HG03196 (cell line): ENCODE results near the gene MIPEP.

Source experiments
- ATAC-seq: cut with Tn5 transposase; IDR thresholded peaks from one replicate; pipeline ENCODE4 v1.9.1; 2021; ENCODE audit not compliant: unreplicated experiment

MIPEP gene

DNA sequence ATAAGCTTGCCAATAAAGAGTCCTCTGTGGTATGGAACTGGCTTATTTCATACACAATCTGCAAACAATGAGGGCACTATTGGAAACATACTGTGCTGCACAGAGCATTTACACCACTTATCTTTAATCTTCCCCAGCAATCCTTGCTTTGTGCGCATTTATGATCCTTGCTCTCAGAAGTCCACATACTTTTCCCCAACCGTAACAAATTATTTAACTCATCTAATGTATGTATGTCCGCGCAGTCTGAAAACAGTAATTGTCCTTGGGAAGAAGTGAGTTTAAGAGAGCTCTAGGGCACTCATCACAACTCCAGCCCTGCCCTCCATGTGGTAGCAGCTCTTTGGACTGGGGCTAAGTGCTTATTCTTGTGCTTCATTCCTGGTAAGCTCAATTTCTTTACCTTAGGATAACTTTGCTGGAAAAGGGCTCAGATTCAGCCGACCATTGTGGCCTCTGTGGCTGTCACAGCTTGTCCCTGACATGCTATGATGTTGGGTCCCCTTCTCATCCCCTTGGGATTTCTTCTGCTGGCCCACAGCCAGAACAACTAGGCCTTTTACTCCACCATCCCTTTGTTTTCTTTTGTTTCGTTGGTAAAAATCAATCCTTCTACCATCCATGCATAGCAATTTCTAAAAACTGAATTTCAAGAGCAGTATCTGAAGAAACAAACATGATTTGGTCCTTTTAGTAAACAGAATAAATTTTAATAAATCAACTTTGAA, 166.3 kb downstream of the MIPEP start:
- no peak for ATAC-seq

DNA sequence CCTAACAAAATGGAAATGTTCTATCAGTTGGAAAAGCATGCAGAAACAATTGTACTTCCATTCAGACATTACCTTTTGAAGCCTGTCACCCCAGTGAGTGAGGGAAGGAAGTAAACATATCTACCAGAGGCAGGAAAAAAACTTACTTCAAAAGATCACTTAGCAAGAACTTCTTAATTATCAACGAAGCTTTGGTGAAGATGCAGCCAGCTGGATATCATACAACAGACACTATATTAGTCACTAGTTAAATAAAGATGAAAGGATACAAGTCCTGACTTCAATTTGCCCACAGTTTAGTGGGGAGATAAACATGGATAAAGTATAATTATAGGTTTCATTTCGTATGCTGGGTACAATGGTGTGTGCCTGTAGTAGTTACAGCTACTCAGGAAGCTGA, 170.2 kb downstream of the MIPEP start:
- ATAC-seq = no peak

GRCh38 chr13:23716401-23716800, 172.8 kb downstream of the MIPEP start:
- ATAC-seq = no peak

DNA sequence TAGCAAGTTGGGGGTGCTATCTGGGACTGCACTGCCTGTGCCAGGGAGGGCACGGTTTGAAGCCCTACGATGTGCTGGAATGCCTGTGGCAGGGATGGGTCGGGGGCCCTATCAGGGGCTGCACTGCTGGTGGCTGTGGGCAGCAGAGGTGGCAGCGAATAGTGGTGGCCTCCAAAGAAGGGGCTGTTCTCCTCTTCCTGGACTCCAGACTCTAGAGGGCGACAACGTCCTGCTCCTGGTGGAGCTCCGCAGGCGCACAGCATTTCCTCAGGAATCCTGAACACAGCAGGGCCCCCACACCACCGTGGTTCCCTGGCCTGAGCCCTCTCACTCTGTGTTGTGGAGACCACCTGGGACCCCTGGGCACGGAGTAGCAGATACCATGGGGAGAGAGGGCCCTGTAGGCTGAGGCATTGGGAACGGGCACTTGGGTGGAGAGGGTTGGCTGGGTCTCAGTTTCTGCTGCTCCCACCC, 173.4 kb downstream of the MIPEP start:
- no peak for ATAC-seq

DNA sequence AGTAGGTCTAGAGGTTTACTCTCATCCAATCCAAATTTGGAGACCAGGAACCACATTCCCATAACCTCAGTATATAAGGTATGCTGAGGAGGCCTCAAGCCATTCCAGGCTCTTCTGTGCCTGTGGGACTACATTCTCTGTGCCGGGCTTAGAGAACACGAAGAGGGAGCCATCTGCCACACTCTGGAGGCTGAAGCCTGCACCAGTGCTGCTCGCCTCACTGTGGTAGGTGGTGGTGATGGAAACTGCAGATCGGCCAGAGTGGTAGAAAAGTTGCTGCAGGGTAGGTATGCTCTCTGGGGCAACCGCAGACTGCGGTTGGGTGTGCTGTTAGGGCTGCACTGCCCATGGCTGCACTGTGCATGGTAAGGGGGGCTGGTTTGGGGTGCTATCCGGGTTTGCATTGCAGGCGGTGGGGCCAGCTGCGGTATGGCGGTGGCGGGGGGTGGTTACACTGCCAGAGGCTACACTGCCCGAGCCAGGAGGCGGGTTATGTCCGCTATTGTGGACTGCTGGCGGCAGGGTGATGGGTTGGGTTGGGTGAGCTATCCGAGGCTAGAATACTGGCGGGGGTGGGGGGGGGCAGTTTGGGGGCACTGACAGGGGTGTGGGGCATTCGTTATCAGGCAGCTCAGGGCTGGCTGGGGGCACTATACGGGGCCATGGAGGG, 174.0 kb downstream of the MIPEP start:
- ATAC-seq = no peak

DNA sequence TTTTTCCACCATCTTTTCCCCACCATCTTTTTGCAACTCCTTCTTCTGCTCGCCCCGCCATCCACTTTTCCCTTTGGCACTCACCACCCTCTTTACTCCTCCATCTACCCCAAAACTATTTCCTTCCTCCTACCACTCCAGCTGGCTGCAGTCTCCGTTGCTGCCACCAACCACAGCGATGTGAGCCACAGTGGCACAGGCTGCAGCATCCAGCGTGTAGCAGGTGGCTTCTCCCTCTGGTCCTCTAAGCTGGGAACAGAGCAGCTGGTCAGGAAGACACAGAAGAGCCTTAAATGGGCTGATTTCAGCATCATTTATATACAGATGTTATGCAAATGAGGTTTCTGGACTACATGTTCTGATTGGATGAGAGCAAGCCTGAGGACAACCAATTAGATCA, 174.5 kb downstream of the MIPEP start:
- ATAC-seq = no peak

GRCh38 chr13:23711355-23711754, 177.8 kb downstream of the MIPEP start:
- no peak for ATAC-seq

GRCh38 chr13:23710366-23710765, 178.8 kb downstream of the MIPEP start:
- ATAC-seq = no peak

DNA sequence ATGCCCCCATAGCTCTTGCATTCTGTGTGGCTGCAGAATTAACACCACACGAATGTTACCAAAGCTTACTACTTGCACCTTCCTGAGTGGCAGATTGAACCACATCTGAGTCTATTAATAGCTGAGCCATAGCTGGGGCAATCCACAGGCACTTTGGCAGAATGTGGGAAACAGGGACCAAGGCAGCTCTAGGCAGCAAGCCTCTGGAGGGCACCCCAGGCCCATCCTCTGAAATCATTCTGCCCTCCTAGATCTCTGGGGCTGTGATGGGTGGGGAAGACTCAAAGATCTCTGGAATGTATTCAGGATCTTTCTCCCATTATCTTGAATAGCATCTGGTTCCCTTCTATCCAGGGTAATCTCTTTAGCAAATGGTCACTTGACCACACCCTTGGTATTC, 179.7 kb downstream of the MIPEP start:
- ATAC-seq = no peak

DNA sequence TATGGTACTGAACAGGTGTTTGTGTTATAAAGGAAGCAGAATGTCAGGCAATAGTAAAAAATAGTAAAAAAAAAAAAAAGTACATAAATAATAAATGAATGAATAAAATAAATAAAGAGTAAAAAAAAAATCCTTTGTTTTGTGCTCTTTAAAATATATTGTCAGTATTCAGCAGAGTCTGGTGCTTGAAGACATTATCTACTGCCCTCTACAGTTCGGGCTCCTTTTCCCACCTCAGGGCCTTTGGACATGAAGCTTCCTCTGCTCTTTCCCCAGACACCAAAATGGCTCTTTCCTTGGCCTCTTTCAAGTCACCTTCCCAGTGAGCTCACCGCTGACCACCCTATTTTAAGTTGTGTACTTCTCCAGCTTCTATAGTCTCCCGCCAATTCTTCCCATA, 181.5 kb downstream of the MIPEP start:
- ATAC-seq = no peak

GRCh38 chr13:23705583-23705982, 183.6 kb downstream of the MIPEP start:
- ATAC-seq = no peak

- ATAC-seq = no peak
Measured at GRCh38 chr13:23703246-23703860, 185.8 kb downstream of the MIPEP start.

DNA sequence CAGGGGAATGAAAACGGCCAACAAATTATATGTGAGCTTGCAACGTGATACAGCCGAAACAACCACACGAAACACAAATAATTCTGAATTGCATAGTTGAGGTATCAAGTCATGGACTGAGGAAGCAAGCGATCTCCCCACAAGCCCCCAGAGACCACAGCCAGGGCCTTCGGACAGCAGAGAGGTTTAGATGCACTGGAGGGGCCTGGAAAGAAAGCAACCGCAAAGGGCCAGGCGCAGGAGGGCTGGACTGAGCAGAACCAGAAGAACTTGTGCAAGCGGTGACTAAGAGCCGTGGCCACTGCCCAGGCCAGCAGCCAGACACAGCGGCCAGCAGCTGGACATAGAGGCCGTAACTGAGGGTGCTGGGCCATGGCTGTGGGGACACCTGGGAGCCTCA, 187.6 kb downstream of the MIPEP start:
- ATAC-seq = no peak

- ATAC-seq = no peak
Measured at GRCh38 chr13:23701186-23701585, 188.0 kb downstream of the MIPEP start.

GRCh38 chr13:23699271-23699670, 189.9 kb downstream of the MIPEP start:
- ATAC-seq = no peak

DNA sequence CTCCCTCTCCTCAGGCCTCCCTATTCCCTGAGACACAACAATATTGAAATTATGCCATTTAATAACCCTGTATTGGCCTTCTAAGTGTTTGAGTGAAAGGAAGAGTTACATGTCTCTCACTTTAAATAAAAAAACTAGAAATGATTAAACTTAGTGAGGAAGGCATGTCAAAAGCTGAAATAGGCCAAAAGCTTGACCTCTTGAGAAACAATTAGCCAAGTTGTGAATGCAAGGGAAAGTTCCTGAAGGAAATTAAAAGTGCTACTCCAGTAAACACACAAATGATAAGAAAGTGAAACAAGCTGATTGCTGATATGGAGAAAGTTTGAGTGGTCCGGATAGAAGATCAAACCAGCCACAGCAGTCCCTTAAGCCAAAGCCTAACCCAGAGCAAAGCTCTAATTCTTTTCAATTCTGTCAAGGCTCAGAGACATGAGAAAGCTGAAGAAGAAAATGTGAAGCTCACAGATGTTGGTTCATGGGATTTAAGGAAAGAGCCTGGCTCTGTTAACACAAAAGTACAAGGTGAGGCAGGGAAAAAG, 191.4 kb downstream of the MIPEP start:
- no peak for ATAC-seq

DNA sequence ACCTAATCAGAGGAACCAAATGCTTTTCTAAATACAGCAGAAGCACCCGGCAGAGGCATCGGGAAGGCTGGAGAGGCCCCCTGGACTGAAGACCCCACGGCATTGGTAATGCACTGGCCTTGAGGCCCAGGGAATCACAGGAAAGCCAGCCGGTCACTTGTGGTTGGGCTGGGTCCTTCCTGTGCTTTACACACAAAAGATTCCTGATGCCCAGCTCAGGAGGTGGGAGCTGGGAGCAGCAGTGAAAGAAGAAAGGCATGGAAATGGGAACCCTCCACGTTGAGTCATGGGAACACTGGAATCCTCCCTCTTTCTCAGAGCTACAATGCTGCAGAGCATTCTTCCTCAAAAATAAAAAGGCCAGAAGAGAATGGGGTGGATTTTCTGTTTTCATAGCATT, 192.6 kb downstream of the MIPEP start:
- no peak for ATAC-seq

- ATAC-seq = peak; percentile 67
Measured at GRCh38 chr13:23695711-23696464, 193.3 kb downstream of the MIPEP start.

- ATAC-seq = no peak
Measured at GRCh38 chr13:23695196-23695595, 194.0 kb downstream of the MIPEP start.

- no peak for ATAC-seq
Measured at GRCh38 chr13:23692816-23693215, 196.4 kb downstream of the MIPEP start.

DNA sequence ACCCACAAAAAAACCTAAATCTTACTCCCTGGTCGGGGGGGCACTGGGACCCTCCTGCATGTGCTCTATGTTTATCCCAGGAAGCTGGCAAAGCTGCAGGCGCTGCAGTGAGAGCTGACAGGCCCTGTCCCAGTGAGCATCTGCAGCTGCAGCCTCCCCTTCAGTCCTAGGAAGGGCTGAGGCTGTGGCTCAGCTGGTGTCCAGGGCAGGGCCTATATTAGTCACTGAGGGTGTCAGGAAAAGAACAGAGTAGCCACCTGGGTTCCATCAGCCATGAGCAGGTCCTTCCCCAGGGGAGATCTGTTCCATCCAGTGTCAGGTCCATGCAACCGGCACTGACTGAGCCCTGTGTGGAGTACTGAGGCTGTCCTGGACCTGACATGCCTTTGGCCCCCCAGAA, 198.5 kb downstream of the MIPEP start:
- no peak for ATAC-seq
